HG02884 (cell line): ENCODE data around the gene STUM.
"Not testable (repeated sequence)": the region's sequence is repeated elsewhere in the genome, so short reads cannot be mapped to it uniquely, and the experiment has no call there.

ENCODE experiments used
- ATAC-seq: cut with Tn5 transposase; IDR thresholded peaks from one replicate; pipeline ENCODE4 v1.9.1; 2021; ENCODE audit warnings: mild to moderate bottlenecking, moderate library complexity; ENCODE audit not compliant: unreplicated experiment

STUM gene

GRCh38 chr1:226579781-226580323 lies 31.3 kb downstream of the STUM start:
- no peak for ATAC-seq

- no peak for ATAC-seq
Observed at GRCh38 chr1:226580625-226581270, 32.2 kb downstream of the STUM start.

GRCh38 chr1:226581650-226582330 lies 33.2 kb downstream of the STUM start:
- no peak for ATAC-seq

GRCh38 chr1:226582966-226583365 lies 34.4 kb downstream of the STUM start:
- ATAC-seq: no peak

GRCh38 chr1:226584164-226584563 lies 35.6 kb downstream of the STUM start:
- no peak for ATAC-seq

- no peak for ATAC-seq
Observed at GRCh38 chr1:226586116-226586515, 37.6 kb downstream of the STUM start.

GRCh38 chr1:226586650-226587422 lies 38.3 kb downstream of the STUM start:
- no peak for ATAC-seq

GRCh38 chr1:226588484-226588883 lies 39.9 kb downstream of the STUM start:
- ATAC-seq: no peak

- ATAC-seq: no peak
Observed at GRCh38 chr1:226589008-226589733, 40.6 kb downstream of the STUM start.

GRCh38 chr1:226590614-226591013 lies 42.0 kb downstream of the STUM start:
- no peak for ATAC-seq

GRCh38 chr1:226593541-226593940 lies 45.0 kb downstream of the STUM start:
- no peak for ATAC-seq

- ATAC-seq: no peak
Observed at GRCh38 chr1:226596531-226597165, 48.1 kb downstream of the STUM start.

- ATAC-seq: no peak
Observed at GRCh38 chr1:226597616-226598454, 49.3 kb downstream of the STUM start.

GRCh38 chr1:226598455-226598849 lies 49.9 kb downstream of the STUM start:
- ATAC-seq: no peak

- ATAC-seq: not testable (repeated sequence)
Observed at GRCh38 chr1:226598955-226599354, 50.4 kb downstream of the STUM start.

- no peak for ATAC-seq
Observed at GRCh38 chr1:226599636-226600238, 51.2 kb downstream of the STUM start.

GRCh38 chr1:226600254-226600653 lies 51.7 kb downstream of the STUM start:
- ATAC-seq: no peak

- no peak for ATAC-seq
Observed at GRCh38 chr1:226601456-226601855, 52.9 kb downstream of the STUM start.
